GM12878 (cell line): ENCODE results near the gene PTH2R. TPM values are rescaled to one million over a fixed set of nuclear protein-coding genes. Genes with fewer than 3 reads are reported as not detected.

Source experiments
- ATAC-seq: fragments of 200-7000 bp; cut with Tn5 transposase; 3 replicates; pipeline ENCODE4 v1.9.1; 2020; ENCODE audit warnings: mild to moderate bottlenecking, moderate library complexity
- BruUV-seq: library from RNA; stranded (reverse); fragments of 400-500 nt; replicated peaks from 2 replicates; lab custom pipeline; 2021; lab: Mats Ljungman, UMichigan
- CTCF ChIA-PET: fragments of 300-600 bp; sonication (Branson Sonifier 250); formaldehyde crosslinking; extraction: SDS; loops from one replicate; lab custom pipeline; 2021; ENCODE audit warnings: inconsistent platforms; lab: Yijun Ruan, JAX
- POLR2A ChIA-PET: fragments of 350-600 bp; formaldehyde crosslinking; extraction: SDS; loops from one replicate; lab custom pipeline; 2021; ENCODE audit warnings: inconsistent platforms; lab: Charles Lee
- RAD21 ChIA-PET: fragments of 300-600 bp; sonication (Branson Sonifier 250); formaldehyde crosslinking; loops from one replicate; lab custom pipeline; 2023; ENCODE audit warnings: antibody characterized with exemption; ENCODE audit not compliant: unreplicated experiment; lab: Charles Lee
- SMC1A ChIA-PET: fragments of 300-600 bp; sonication (Branson Sonifier 250); formaldehyde crosslinking; loops from one replicate; lab custom pipeline; 2023; ENCODE audit not compliant: unreplicated experiment, uncharacterized antibody; lab: Charles Lee
- DNase-seq: peaks from one replicate; pipeline ENCODE4 v3.0.0-alpha.2; 2011; ENCODE audit warnings: low read depth, low spot score
- FAIRE-seq: peaks from 3 replicates; lab custom pipeline; 2011; peaks lifted over from hg19 to GRCh38; lab: Jason Lieb, UNC
- H2AFZ ChIP-seq: 2 replicates; pipeline ENCODE4 v1.6.0; 2011; ENCODE audit warnings: low read depth, low read length, control low read depth; ENCODE audit not compliant: control insufficient read depth
- H3K27ac ChIP-seq: 2 replicates; pipeline ENCODE4 v1.5.1; 2011; ENCODE audit warnings: control low read depth; ENCODE audit not compliant: control insufficient read depth, insufficient read depth
- H3K27me3 ChIP-seq, 2 experiments: replicated peaks in 1 of 2; 2 replicates each; pipeline versions ENCODE4 v1.6.0 to v1.6.1; 2011; ENCODE audit warnings: low read length in 1 of 2; ENCODE audit not compliant: control insufficient read depth in 2 of 2, insufficient read depth in 2 of 2
- H3K36me3 ChIP-seq, 2 experiments: 2 replicates each; pipeline ENCODE4 v1.5.1; 2011; ENCODE audit warnings: low read length in 1 of 2; ENCODE audit not compliant: control insufficient read depth in 2 of 2, insufficient read depth in 2 of 2
- H3K4me1 ChIP-seq: 2 replicates; pipeline ENCODE4 v1.6.1; 2011; ENCODE audit warnings: mild to moderate bottlenecking, low read length, moderate library complexity, mixed read lengths; ENCODE audit not compliant: control insufficient read depth, insufficient read depth
- H3K4me2 ChIP-seq: 2 replicates; pipeline ENCODE4 v1.6.0; 2011; ENCODE audit warnings: control low read depth; ENCODE audit not compliant: control insufficient read depth, insufficient read depth
- H3K4me3 ChIP-seq: fragments of 200-600 bp; sonication (generic); 2 replicates; pipeline ENCODE4 v1.5.1; 2016
- H3K79me2 ChIP-seq: 2 replicates; pipeline ENCODE4 v1.6.0; 2011; ENCODE audit warnings: low read length; ENCODE audit not compliant: control insufficient read depth, insufficient read depth
- H3K9ac ChIP-seq: 2 replicates; pipeline ENCODE4 v1.8.0; 2011; ENCODE audit warnings: low read length, control low read depth, mixed read lengths; ENCODE audit not compliant: control insufficient read depth, insufficient read depth
- H3K9me3 ChIP-seq: replicated peaks from 3 replicates; pipeline ENCODE4 v1.5.1; 2011; ENCODE audit warnings: mild to moderate bottlenecking, low read length; ENCODE audit not compliant: control insufficient read depth, insufficient read depth
- H4K20me1 ChIP-seq: 2 replicates; pipeline ENCODE4 v1.6.0; 2011; ENCODE audit not compliant: control insufficient read depth, insufficient read depth
- CREM ChIP-seq: IDR thresholded peaks from 2 replicates; pipeline ENCODE4 v1.6.1; 2014; ENCODE audit warnings: antibody characterized with exemption, low read depth
- ESRRA ChIP-seq: IDR thresholded peaks from 2 replicates; pipeline ENCODE4 v1.6.1; 2012; ENCODE audit warnings: mild to moderate bottlenecking, low read length, improper control_type of control experiment
- EZH2 ChIP-seq: IDR thresholded peaks from 2 replicates; pipeline ENCODE4 v1.6.1; 2012; ENCODE audit warnings: low read depth, mild to moderate bottlenecking, control low read depth, inconsistent platforms, low read length, borderline replicate concordance; ENCODE audit not compliant: control insufficient read depth
- FOS ChIP-seq: IDR thresholded peaks from 3 replicates; pipeline ENCODE4 v1.6.1; 2011; ENCODE audit warnings: borderline replicate concordance; ENCODE audit not compliant: insufficient read length; ENCODE audit errors: extremely low read depth
- IRF4 ChIP-seq: IDR thresholded peaks from 2 replicates; pipeline ENCODE4 v1.6.1; 2011; ENCODE audit warnings: low read depth, low read length
- MTA3 ChIP-seq: IDR thresholded peaks from 2 replicates; pipeline ENCODE4 v1.6.1; 2012; ENCODE audit warnings: low read length, inconsistent platforms, borderline replicate concordance
- NR2C2 ChIP-seq: IDR thresholded peaks from 2 replicates; pipeline ENCODE4 v1.6.1; 2011; ENCODE audit warnings: borderline replicate concordance, low read depth; ENCODE audit not compliant: control insufficient read depth, insufficient read length
- RAD21 ChIP-seq: IDR thresholded peaks from 2 replicates; pipeline ENCODE4 v1.6.1; 2011; ENCODE audit warnings: mild to moderate bottlenecking, low read depth, low read length, moderate library complexity; ENCODE audit not compliant: insufficient read depth
- SIX5 ChIP-seq: IDR thresholded peaks from 2 replicates; pipeline ENCODE4 v1.6.1; 2011; ENCODE audit warnings: mild to moderate bottlenecking, low read depth, low read length, moderate library complexity; ENCODE audit not compliant: severe bottlenecking
- SMAD5 ChIP-seq: IDR thresholded peaks from 2 replicates; pipeline ENCODE4 v1.6.1; 2016; ENCODE audit warnings: antibody characterized with exemption, low read depth
- ZBTB33 ChIP-seq: fragments of 450-650 bp; IDR thresholded peaks from 2 replicates; pipeline ENCODE4 v1.6.1; 2017; ENCODE audit warnings: mild to moderate bottlenecking
- ZNF207 ChIP-seq: fragments of 450-650 bp; IDR thresholded peaks from 2 replicates; pipeline ENCODE4 v1.6.1; 2014; ENCODE audit warnings: antibody characterized with exemption, mild to moderate bottlenecking, borderline replicate concordance
- WGBS: methylation state at CpG from one replicate; pipeline ENCODE4 v1.1.6; 2016; ENCODE audit warnings: low lambda C conversion rate; ENCODE audit not compliant: insufficient replicate concordance, insufficient coverage; ENCODE audit errors: missing lambda C conversion rate; 5-methylcytosine and 5-hydroxymethylcytosine counted together
- in situ Hi-C: fragments of 300-500 bp; cut with MboI; formaldehyde crosslinking; loops from 9 replicates; pipeline ENCODE4 v1.14.3; 2018; ENCODE audit warnings: mixed read lengths
- intact Hi-C: fragments of 100-400 bp; cut with micrococcal nuclease; formaldehyde crosslinking; loops from one replicate; pipeline ENCODE4 v1.14.2; 2022; ENCODE audit not compliant: unreplicated experiment
- polyA plus RNA-seq, 11 experiments: library from polyadenylated mRNA; depleted of rRNA in 4 of 11; unstranded in 6 of 11; stranded (reverse) in 5 of 11; fragments of >200 nt; fragmentation: Nextera tagmentation in 4 of 11; fragmentation: Illumina TruSeq in 1 of 11; extraction: Ambion mirVana in 4 of 11; extraction: Trizol in 1 of 11; gene quantifications; 1 replicate in 1 of 11; 2 replicates in 10 of 11; pipeline versions ENCODE4 v1.2.1 to v1.2.3, GENCODE V29; 2011 to 2016; ENCODE audit warnings: inconsistent platforms in 2 of 11, missing spikeins in 2 of 11, low read depth in 1 of 11
- total RNA-seq, 4 experiments: library from RNA; depleted of rRNA in 3 of 4; stranded (reverse); fragments of >200 nt in 3 of 4; fragmentation: Illumina TruSeq in 1 of 4; extraction: Trizol in 1 of 4; gene quantifications; 2 replicates each; pipeline versions ENCODE4 v1.2.1 to v1.2.3, GENCODE V29; 2013 to 2021

Gene PTH2R
- total and polyA plus RNA-seq, 10 of the 15 experiments (the other 5 are each of a cell fraction or from before 2014, with no cell fraction given), result 0.01 to 0.06 (median 0.03) TPM; not detected in 7

GRCh38 chr2:208370881-208371633 is 35.5 kb upstream of the PTH2R start:
- Histone ChIP-seq H3K9me3 (no peaks in the 10 kb centered on the region; the same call in 2 of the 3 replicates), H4K20me1 (no peaks in the 10 kb centered on the region), H3K36me3 (no peaks in the 10 kb centered on the region), H3K27me3 (no peaks in the 10 kb centered on the region), H2AFZ (no peak overlapping the region), H3K9ac (no peak overlapping the region), H3K4me1 (no peaks in the 10 kb centered on the region; the same call in 1 of the 2 replicates), H3K4me2 (no peak overlapping the region), H3K79me2 (no peaks in the 10 kb centered on the region), H3K27ac (no peak overlapping the region), H3K4me3 (no peak overlapping the region)
- intact Hi-C loops, result no loop called here
- ATAC-seq, result no peak
- DNase-seq, result no peak
- RAD21 ChIA-PET, result no interaction called here
- TF ChIP-seq RAD21 (no peak), SMAD5 (no peak), ZBTB33 (no peak), CREM (no peak), NR2C2 (no peak), MTA3 (no peak), ESRRA (no peak), SIX5 (no peak), EZH2 (no peak), ZNF207 (no peak), FOS (no peak), IRF4 (no peak)
- SMC1A ChIA-PET, result interaction anchor here (1.5 kb wide), 1 partner anchor 13 kb away, joined by 3 read pairs; no protein-coding TSS in a partner anchor
- CTCF ChIA-PET, result interaction anchor here (0.7 kb wide), 1 partner anchor 9 kb away, joined by 3 read pairs; no protein-coding TSS in a partner anchor
- in situ Hi-C loops, result no loop called here
- POLR2A ChIA-PET, result no interaction called here
- WGBS, result 21% methylated on average over 8 of the region's 8 CpGs
- no TSS peak for BruUV-seq
- FAIRE-seq, result no peak
